Germinal center (tissue), 1 donor: ENCODE data around the gene QSER1.
"Not testable (repeated sequence)": the region's sequence is repeated elsewhere in the genome, so short reads cannot be mapped to it uniquely, and the experiment has no call there.

Experiments
- DNase-seq: peaks from one replicate; pipeline ENCODE4 v3.0.0; 2012; ENCODE audit warnings: mixed read lengths, low spot score

QSER1 gene

DNA sequence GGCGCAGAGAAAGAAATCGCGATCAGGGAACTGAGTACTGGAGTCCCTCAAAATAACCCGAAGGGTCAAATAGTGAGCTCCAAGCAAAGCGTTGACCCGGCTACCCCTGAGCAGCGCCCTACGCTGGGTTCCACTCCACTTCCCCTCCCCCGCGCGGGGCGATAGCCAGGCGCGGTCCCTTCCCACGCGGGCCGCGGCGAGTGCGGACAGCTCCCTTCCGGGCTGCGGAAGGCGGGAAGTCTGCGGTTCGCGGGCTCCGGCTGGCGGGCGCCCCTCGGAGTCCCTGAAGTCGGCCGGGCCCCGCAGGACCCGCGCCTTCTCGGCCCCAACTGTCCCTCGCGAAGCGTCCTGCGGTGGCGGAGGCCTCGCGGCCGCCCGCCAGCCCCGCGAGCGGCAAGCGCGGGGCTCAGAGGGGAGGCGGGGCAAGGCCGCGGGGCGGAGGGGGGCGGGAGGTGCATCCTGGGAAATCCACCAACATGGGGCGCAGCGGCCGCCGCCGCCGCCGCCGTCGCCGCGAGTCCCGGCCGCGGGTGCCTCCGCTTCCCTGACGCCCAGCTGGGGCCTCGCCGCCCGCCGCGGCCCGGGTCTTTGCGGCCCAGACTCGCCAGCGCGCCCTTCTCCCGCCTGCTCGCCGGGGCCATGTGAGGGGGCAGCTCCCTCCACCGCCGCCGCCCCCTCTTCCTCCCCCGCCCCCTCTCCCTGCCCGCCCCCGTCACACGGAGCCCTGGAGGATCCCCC is at the start of gene QSER1:
QSER1 (plus strand) TSS at position 457 of the 738 bp plus-strand sequence. CDS start 315 bp downstream, outside the sequence.
- peak; percentile 89 for DNase-seq

GRCh38 chr11:32843544-32843943 is 49.1 kb upstream of the QSER1 start:
- no peak for DNase-seq

DNA sequence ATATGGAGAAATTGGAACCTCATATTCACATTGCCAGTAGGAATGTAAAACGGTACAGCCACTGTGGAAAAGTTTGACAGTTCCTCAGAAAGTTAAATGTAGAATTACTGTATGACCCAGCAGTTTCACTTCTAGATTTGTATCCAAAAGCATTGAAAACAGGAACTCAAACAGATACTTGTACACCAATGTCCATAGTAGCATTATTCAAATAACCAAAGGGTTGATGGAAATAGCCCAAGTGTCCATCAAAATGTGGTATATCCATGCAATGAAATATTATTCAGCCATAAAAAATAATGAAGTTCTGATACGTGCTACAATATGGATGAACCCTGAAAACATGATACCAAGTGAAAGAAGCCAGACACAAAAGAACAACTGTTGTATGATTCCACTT is 45.1 kb upstream of the QSER1 start:
- DNase-seq = no peak

- DNase-seq = no peak
Measured at GRCh38 chr11:32849761-32850160, 42.9 kb upstream of the QSER1 start.

DNA sequence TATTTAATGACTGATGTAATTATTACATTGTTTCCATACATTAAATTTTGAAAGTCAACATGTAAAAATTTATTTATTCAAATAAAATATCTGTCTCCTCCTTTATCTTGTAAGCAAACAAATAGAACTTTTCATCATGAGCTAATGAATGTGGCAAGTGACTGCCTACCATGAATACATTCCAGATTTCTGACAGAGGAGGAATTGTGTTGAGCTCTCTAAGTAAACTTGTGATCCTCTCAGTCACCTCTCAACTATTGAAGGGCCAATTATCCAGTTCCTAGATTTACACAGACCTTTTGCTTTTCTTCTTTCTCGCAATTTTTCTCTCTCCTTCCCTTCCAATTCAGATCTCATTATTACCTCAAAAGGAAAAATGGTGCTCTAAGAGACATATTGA is 41.4 kb upstream of the QSER1 start:
- DNase-seq = no peak

DNA sequence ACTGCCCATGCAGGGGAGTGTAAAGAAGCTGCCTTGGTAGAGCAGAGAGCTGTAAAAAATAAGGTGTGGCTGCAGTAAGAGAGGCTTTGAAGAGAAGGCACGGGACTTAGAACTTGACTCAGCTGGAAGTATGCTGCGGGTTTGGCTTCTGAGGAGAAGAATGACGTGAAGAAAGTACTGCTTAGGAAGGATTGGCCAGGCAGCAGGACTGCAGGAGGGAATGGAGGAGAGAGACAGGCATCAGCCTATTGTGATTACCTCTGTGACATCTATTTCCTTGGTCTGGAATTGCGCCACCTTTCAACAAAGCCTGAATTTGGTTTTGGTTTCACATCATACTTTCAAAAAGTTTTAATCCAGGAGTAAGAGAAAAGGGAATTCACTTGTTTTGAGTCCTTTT is 40.4 kb upstream of the QSER1 start:
- DNase-seq = no peak

DNA sequence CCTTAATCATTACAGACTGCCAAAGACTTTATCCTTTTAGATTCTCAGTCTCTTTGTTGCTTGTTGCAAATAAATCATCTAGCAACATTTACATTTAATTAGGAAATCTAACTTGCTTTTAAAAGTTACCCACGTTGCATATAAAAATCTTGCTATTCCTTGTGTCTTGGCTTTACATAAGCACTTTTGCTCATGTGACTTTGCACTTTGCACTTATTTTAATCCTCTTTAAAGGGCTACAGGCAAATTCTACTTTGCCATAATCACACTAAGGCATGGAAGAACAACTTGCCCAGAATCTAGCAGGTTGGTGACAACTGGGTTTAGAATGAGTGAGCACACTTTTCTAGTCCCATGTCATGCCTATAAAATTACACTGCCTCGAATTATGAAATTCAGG is 37.0 kb upstream of the QSER1 start:
- DNase-seq = no peak

DNA sequence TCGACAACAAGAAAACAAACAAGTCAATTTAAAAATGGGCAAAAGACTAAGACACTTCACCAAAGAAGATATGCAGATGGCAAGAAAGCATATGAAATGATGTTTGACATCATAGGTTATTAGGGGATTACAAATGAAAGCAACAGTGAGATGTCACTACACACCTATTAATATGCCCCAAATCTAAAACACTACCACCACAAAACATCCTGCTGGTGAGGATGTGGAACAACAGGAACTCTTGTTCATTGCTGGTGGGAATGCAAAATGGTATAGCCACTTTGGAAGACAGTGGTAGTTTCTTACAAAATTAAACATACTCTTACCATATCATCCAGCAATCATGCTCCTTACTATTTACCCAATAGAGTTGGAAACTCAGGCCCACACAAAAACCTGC is 33.9 kb upstream of the QSER1 start:
- DNase-seq = no peak

- DNase-seq = no peak
Measured at GRCh38 chr11:32861850-32862577, 30.6 kb upstream of the QSER1 start.

GRCh38 chr11:32864555-32864954 is 28.1 kb upstream of the QSER1 start:
- no peak for DNase-seq

DNA sequence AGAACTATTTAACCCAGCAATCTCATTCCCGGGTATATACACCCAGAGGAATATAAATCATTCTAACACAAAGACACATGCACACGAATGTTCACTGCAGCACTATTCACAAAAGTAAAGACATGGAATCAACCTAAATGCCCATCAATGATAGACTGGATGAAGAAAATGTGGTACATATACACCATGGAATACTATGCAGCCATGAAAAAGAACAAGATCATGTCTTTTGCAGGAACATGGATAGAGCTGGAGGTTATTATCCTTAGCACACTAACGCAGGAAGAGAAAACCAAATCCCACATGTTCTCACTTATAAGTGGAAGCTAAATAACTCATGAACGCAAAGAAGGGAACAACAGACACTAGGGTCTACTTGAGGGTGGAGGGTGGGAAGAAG is 23.9 kb upstream of the QSER1 start:
- not testable (repeated sequence) for DNase-seq

DNA sequence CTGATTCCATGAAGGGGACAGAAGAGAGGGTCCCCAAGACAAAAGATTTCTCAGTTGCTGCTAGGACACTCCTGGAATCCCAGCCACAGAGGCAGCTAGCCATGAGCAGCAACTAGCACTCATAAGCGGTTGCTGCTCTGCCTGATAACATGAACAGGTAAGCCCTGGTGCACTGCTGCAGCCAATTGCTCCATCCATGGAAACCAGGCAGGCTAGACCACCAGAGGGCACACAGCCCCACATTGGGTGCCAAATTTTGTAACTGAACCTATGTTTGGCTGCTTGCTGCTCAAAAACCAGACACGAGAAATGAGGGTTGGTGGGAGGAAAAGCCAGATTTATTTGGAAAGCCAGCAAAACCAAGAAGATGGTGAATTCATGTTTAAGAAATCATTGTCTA is 21.9 kb upstream of the QSER1 start:
- DNase-seq = peak; percentile 21

GRCh38 chr11:32874132-32874531 is 18.5 kb upstream of the QSER1 start:
- DNase-seq = no peak

- no peak for DNase-seq
Measured at GRCh38 chr11:32881286-32881685, 11.3 kb upstream of the QSER1 start.

DNA sequence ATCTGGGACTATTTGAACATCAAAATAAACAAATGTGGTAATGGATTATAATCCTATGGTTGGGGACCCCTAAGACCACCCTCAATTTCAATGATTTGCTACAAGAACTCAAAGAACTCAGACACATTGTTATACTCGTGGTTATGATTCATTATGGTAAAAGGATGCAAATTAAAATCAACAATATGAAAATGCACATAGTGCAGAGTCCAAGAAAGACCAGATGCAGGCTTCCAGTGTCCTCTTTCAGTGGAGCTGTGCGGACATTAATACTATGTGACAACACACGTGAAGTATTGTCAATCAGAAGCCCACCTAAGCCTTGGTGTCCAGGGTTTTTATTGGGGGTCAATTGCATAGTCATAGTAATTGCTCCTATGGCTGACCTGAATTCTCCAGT is 9.2 kb upstream of the QSER1 start:
- no peak for DNase-seq

DNA sequence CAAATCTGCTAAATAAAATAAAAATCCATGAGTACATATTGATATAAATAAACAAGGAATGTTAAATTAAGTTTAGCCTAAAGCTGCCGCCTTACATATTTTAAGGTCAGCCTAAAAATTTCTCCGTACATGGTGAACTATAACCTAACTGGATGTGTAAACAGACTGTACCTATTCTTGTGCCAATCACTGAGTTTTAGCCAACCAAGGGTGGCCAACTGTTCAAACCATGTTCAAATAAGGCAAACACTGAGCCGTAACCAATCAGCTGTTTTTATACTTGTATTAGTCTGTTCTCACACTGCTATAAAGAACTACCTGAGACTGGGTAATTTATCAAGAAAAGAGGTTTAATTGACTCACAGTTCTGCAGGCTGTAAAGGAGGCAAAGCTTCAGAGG is 8.6 kb upstream of the QSER1 start:
- no peak for DNase-seq

GRCh38 chr11:32884770-32885384 is 7.7 kb upstream of the QSER1 start:
- DNase-seq = no peak

DNA sequence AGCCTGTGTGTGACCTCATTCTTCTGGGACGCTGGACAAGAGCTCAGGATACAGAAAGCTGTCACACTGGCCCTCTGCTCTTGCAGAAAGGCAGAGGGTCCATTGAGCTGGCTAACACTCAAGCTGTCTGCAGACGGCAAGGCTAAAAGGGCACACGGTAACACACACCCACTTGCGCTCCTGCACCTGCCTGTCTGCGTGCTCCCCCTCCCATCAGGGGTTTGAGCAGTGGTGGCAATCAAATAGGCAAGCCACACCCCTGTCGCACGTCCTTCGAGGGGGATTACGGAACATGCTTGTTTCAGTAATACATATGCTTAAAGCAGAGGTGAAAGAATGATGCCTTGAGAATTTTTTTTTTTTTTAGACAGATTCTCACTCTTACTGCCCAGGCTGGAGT is 7.1 kb upstream of the QSER1 start:
- no peak for DNase-seq

GRCh38 chr11:32886180-32886579 is 6.4 kb upstream of the QSER1 start:
- no peak for DNase-seq

DNA sequence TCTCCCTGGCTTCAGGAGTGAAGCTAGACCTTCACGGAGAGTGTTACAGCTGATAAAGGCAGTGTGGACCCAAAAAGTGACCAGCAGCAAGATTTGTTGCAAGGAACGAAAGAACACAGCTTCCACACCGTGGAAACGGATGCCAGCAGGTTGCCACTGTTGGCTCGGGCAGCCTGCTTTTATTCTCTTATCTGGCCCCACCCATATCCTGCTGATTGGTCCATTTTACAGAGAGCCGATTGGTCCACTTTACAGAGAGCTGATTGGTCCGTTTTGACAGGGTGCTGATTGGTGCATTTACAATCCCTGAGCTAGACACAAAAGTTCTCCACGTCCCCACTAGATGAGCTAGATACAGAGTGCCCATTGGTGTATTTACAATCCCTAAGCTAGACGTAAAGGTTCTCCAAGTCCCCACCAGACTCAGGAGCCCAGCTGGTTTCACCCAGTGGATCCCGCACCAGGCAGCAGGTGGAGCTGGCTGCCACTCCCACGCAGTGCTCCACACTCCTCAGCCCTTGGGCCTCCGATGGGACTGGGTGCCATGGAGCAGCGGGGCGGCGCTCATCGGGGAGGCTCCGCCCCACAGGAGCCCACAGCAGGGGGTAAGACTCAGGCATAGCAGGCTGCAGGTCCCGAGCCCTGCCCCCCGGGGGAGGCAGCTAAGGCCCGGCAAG is 4.8 kb upstream of the QSER1 start:
- not testable (repeated sequence) for DNase-seq

- not testable (repeated sequence) for DNase-seq
Measured at GRCh38 chr11:32888384-32888710, 4.3 kb upstream of the QSER1 start.

DNA sequence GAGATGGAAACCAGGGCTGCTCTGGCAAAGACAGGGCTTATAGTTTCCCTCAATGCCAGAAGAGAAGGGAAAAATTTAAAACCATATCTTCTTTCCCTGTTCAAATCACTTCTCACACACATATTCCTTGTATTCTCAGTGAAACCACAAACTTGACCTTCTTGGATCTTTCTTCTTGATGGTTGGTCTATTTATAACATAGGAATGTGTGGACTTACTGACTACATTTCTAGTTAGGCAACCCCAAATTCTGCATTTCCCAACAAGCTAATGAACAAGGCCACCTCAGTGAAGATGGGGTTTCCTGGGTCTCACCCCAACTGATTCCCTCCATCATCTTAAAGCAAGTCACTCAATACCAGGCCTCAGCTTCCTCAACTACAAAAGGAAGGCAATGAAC is 3.8 kb upstream of the QSER1 start:
- DNase-seq = no peak
